Osteocyte (in vitro differentiated cells): ENCODE data around the gene TRIM41. TPM values are rescaled to one million over a fixed set of nuclear protein-coding genes. Genes with fewer than 3 reads are reported as not detected.

Source experiments
- DNase-seq: peaks from one replicate; pipeline ENCODE4 v3.0.0; 2021; ENCODE audit warnings: mixed read lengths; ENCODE audit not compliant: unreplicated experiment; ENCODE audit errors: extremely low spot score
- H3K27ac Mint-ChIP-seq: one replicate; pipeline ENCODE4 v1.8.0; 2021; ENCODE audit warnings: mild to moderate bottlenecking, mixed read lengths; ENCODE audit not compliant: unreplicated experiment
- H3K27me3 Mint-ChIP-seq: one replicate; pipeline ENCODE4 v1.8.0; 2021; ENCODE audit warnings: mixed read lengths; ENCODE audit not compliant: unreplicated experiment
- H3K36me3 Mint-ChIP-seq: one replicate; pipeline ENCODE4 v1.8.0; 2021; ENCODE audit warnings: mixed read lengths; ENCODE audit not compliant: unreplicated experiment
- H3K4me1 Mint-ChIP-seq: one replicate; pipeline ENCODE4 v1.8.0; 2021; ENCODE audit warnings: mixed read lengths; ENCODE audit not compliant: unreplicated experiment
- H3K4me3 Mint-ChIP-seq: one replicate; pipeline ENCODE4 v1.8.0; 2021; ENCODE audit warnings: mild to moderate bottlenecking, moderate library complexity, mixed read lengths; ENCODE audit not compliant: unreplicated experiment
- H3K9me3 Mint-ChIP-seq: one replicate; pipeline ENCODE4 v1.8.0; 2021; ENCODE audit warnings: mixed read lengths; ENCODE audit not compliant: unreplicated experiment
- total RNA-seq: library from RNA; stranded (reverse); gene quantifications from 2 replicates; pipeline ENCODE4 v1.2.1, GENCODE V29; 2021
- TF ChIP-seq, protein P1 (sequence below): fragments of 200-600 bp; sonication (generic); IDR thresholded peaks from 2 replicates; pipeline ENCODE4 v1.5.0; 2021; ENCODE audit warnings: antibody characterized with exemption, mild to moderate bottlenecking, moderate library complexity

TRIM41 gene
- total RNA-seq, 1 donor from 2014 or later = 27.1 TPM

DNA sequence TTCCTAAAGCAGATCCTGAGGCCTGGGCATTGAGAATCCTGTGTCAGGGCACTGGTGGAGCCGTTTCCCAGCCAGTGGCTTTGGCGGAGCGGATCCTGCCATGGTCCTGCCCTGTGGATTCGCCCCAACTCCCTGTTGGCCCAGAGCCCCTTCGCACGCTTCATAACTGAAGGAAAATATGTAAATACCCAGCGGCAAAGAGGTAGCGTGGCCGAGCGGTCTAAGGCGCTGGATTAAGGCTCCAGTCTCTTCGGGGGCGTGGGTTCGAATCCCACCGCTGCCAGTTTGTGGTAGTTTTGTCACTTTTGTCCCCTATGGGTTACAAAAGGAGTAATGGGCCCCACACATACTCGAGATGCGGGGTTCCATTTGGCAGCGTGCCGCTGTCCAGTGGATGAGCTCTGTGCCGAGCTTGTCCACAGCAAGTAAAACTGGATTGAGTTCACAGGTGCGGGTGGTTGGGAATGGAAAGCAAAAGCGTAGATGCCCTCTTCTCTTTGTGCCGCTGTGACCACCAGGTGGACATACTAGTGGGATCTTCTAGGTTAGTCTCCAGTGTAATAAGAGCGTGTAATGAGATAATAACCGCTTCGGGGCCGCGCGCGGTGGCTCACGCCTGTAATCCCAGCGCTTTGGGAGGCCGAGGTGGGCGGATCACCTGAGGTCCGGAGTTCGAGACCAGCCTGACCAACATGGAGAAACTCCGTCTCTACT, 35.4 kb upstream of the TRIM41 start:
- Mint-ChIP-seq H3K4me3 (peak overlapping the region; percentile 97), H3K9me3 (no peaks in the 10 kb centered on the region), H3K36me3 (no peaks in the 10 kb centered on the region), H3K27me3 (no peaks in the 10 kb centered on the region), H3K4me1 (peaks cover 31% of the 10 kb centered on the region), H3K27ac (peak overlapping the region; percentile 98)
- TF ChIP-seq, protein P1, sequence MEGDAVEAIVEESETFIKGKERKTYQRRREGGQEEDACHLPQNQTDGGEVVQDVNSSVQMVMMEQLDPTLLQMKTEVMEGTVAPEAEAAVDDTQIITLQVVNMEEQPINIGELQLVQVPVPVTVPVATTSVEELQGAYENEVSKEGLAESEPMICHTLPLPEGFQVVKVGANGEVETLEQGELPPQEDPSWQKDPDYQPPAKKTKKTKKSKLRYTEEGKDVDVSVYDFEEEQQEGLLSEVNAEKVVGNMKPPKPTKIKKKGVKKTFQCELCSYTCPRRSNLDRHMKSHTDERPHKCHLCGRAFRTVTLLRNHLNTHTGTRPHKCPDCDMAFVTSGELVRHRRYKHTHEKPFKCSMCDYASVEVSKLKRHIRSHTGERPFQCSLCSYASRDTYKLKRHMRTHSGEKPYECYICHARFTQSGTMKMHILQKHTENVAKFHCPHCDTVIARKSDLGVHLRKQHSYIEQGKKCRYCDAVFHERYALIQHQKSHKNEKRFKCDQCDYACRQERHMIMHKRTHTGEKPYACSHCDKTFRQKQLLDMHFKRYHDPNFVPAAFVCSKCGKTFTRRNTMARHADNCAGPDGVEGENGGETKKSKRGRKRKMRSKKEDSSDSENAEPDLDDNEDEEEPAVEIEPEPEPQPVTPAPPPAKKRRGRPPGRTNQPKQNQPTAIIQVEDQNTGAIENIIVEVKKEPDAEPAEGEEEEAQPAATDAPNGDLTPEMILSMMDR = peak; percentile 40
- DNase-seq = peak; percentile 94

DNA sequence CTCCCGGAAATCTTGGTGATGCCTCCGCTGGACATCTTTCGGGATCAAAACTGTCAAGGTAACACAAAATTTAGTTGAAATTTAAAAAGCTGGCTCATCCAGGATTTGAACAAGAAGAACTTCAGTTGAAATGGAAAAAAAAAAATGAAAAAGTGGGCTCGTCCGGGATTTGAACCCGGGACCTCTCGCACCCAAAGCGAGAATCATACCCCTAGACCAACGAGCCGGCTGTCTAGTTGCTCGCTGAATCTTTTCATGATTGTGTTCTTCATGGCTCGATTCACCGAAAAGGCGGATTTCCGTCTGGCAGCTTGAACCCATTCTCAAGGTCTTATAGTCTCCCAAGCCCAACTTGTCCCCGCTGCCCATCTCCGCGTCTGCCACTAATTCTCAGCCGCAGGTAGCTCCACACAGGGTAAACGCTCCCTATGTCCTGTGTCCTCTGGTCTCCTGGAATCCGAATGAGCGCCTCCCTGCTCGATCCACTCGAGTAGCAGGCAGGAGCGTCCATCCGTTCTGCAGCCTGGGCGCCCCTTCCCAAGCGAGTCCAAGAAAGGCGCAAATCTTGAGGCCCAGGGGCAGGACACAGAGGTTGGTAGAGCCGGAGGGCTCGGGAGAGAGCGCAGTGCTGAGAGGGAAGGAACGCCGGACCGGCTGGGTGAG, 34.2 kb upstream of the TRIM41 start:
- peak; percentile 91 for DNase-seq

DNA sequence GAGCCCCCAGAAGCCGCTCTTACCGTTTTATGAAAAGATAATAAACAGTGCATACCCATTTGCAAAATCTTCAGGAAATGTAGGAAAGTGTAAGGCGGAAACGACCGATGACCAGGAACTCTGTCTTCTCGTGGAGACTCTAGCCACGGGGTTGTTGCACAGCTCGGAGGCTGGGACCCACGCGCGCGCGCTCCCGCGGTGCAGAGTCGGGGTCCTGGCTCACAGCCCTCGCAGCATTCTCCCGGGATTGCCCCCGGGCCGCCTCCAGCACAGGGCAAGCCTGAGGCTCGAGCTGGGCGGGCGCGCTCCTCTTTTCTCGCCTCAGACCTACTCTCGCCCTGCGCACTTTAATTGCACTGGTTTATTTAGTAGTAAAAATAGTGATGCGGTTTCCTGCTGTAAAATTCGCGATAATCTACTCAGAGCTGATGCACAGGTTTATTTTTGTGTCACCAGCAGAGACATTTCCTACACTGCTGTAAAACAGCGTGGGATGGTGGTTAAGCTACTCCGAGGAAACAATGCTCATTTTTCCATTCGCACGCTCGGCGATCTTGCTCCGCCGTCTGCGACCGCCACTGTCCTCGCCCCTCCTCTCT, 33.6 kb upstream of the TRIM41 start:
- Mint-ChIP-seq H3K4me3 (peak overlapping the region; percentile 97), H3K36me3 (no peaks in the 10 kb centered on the region), H3K27ac (peak overlapping the region; percentile 98), H3K9me3 (no peaks in the 10 kb centered on the region), H3K4me1 (peaks cover 29% of the 10 kb centered on the region), H3K27me3 (no peaks in the 10 kb centered on the region)
- TF ChIP-seq, protein P1 = no peak
- DNase-seq = peak; percentile 86

More for the DNA sequence above, 34.2 kb upstream of the TRIM41 start:
- H3K27ac Mint-ChIP-seq = peak overlapping the region; percentile 98
- no peaks in the 10 kb centered on the region for H3K9me3 Mint-ChIP-seq
- TF ChIP-seq, protein P1 = no peak
- peaks cover 34% of the 10 kb centered on the region for H3K4me1 Mint-ChIP-seq
- no peaks in the 10 kb centered on the region for H3K27me3 Mint-ChIP-seq
- H3K4me3 Mint-ChIP-seq = peak overlapping the region; percentile 97
- no peaks in the 10 kb centered on the region for H3K36me3 Mint-ChIP-seq

DNA sequence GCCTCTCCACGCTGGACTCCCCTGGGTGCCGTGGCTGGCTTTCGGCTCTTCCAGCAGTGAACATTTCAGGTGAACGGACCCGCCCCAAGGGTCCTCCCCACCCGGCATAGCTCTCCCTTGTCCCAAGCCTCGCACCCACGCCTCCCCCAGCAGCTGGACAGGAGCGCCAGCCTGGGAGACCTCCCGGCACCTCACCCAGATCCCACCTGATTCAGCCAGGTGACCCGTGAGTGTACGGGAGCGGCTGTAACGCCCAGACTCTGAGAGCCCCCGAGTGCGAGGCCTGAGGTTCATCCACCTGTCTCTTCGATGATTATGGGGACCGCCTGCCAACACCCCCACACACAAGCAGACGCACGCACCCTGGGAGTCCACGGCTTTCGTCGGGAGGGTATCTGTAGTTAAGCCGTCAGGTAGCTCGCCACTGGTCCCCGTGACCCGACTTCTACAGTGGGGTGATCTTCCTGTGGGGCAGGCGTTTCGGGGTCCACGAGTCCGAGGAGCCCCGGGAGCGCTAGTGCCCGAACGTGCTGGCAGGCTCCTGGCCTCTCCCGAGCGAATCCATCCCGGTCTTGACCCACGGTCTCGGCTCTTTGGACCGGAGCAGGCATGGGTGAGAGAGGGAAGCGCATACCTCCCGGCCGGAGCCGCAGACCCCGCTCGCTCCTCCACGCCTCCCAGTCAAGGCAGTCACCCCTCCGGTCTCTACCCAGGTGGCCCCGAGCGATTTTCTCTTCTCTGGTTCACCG, 32.9 kb upstream of the TRIM41 start:
- no peaks in the 10 kb centered on the region for H3K27me3 Mint-ChIP-seq
- DNase-seq = no peak
- peaks cover 25% of the 10 kb centered on the region for H3K4me1 Mint-ChIP-seq
- H3K4me3 Mint-ChIP-seq = peak overlapping the region; percentile 97
- H3K27ac Mint-ChIP-seq = peak overlapping the region; percentile 98
- no peaks in the 10 kb centered on the region for H3K36me3 Mint-ChIP-seq
- no peaks in the 10 kb centered on the region for H3K9me3 Mint-ChIP-seq
- TF ChIP-seq, protein P1 = no peak
